Measurements from ENCODE around the gene RAD52. TPM values are rescaled to one million over a fixed set of nuclear protein-coding genes. Genes with fewer than 3 reads are reported as not detected.

Gene RAD52
- total RNA-seq, 1 experiment from 2014 or later, result 15.3 TPM

DNA sequence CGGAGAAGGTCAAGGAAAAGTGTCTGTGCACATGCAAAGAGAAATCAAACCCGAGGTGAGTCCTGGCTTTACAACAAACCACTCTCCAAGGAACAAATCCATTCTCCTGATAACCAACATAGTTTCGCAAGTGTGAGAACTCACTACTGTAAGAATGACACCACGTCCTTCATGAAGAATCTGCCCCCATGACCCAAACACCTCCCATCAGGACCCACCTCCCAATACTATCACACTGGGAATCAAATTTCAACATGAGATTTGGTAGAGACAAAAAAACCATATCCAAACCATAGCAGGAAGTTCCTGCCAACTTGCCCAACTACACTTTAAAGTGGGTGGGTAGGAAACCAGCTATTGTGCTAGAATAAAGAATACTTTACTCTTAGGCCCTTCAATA is 39.2 kb upstream of the RAD52 start:
- no peak overlapping the region for H3K27ac Mint-ChIP-seq
- Histone ChIP-seq H3K4me1 (ENCODE audit: insufficient read depth, low read length) (peaks cover 3% of the 10 kb centered on the region), H2AK5ac (ENCODE audit: insufficient read length, low read length) (no peak overlapping the region), H3K23me2 (ENCODE audit: insufficient read length, low read depth, low read length, poor library complexity, severe bottlenecking) (no peaks in the 10 kb centered on the region), H2BK120ac (ENCODE audit: low read depth, low read length, poor library complexity, severe bottlenecking) (no peak overlapping the region), H2BK12ac (ENCODE audit: insufficient read length, low read depth, low read length) (no peak overlapping the region), H3K27me3 (ENCODE audit: insufficient read depth, low read length) (no peaks in the 10 kb centered on the region), H2BK20ac (ENCODE audit: low read depth, low read length, poor library complexity, severe bottlenecking) (no peak overlapping the region), H2BK15ac (ENCODE audit: low read depth, low read length) (no peak overlapping the region), H3T11ph (ENCODE audit: low read length) (no peak overlapping the region), H2AFZ (ENCODE audit: low read length) (no peak overlapping the region), H4K20me1 (ENCODE audit: control insufficient read depth, insufficient read depth, insufficient read length) (no peaks in the 10 kb centered on the region), H3K9me3 (ENCODE audit: control insufficient read depth, low read depth, low read length) (no peaks in the 10 kb centered on the region), H3K56ac (ENCODE audit: insufficient read length, low read depth, low read length) (no peak overlapping the region), H3K9ac (ENCODE audit: extremely low read depth, insufficient read length, low read length) (no peak overlapping the region), H3K79me2 (ENCODE audit: insufficient read depth, low read length) (peaks cover 2% of the 10 kb centered on the region; the same call in 1 of the 2 replicates), H3K4ac (ENCODE audit: low read depth, low read length) (no peak overlapping the region), H3K18ac (ENCODE audit: insufficient read length, low read depth, low read length) (no peak overlapping the region), H3K14ac (ENCODE audit: insufficient read depth, low read length) (no peak overlapping the region), H2BK5ac (ENCODE audit: insufficient read length, low read length) (no peak overlapping the region), H4K91ac (ENCODE audit: insufficient read length, low read depth, low read length) (no peak overlapping the region), H3K27ac (ENCODE audit: insufficient read length, low read depth, low read length) (no peak overlapping the region), H3K4me2 (ENCODE audit: insufficient read depth, insufficient read length, low read length) (no peak overlapping the region), H3K79me1 (ENCODE audit: insufficient read depth, low read depth, low read length, poor library complexity, severe bottlenecking) (no peaks in the 10 kb centered on the region), H4K8ac (replicated peaks; ENCODE audit: insufficient read length, low read depth, low read length) (no peak overlapping the region), H3K23ac (ENCODE audit: insufficient read length, low read depth, low read length) (no peak overlapping the region), H4K5ac (ENCODE audit: insufficient read length, low read depth, low read length) (no peak overlapping the region)
- H3K9me3 Mint-ChIP-seq, result no peaks in the 10 kb centered on the region
- WGBS (ENCODE audit: extremely low coverage, insufficient read length, low lambda C conversion rate), result no CpG with 5 or more reads among the region's 4 CpGs
- H3K4me1 Mint-ChIP-seq, result peaks cover 24% of the 10 kb centered on the region in 2 experiments
- TF ChIP-seq CTCF (conservative IDR thresholded peaks at IDR 0.05), result no peak
- H3K4me3 Mint-ChIP-seq, result no peak overlapping the region
- no peaks in the 10 kb centered on the region; the same call in 1 of the 2 replicates for H3K27me3 Mint-ChIP-seq (ENCODE audit: low read depth)
- H3K36me3 Mint-ChIP-seq (ENCODE audit: insufficient read depth in 1 of 3, low read depth in 3 of 3), result no peaks in the 10 kb centered on the region; a peak in 1 of 7 replicates
- DNase-seq, result no peak
